IPS-15b (cell line): ENCODE results near the gene KLK11.

Experiments used
- H3K27me3 ChIP-seq: one replicate; pipeline ENCODE4 v1.6.1; 2013; ENCODE audit warnings: low read length; ENCODE audit not compliant: control insufficient read depth, insufficient read depth
- H3K36me3 ChIP-seq: one replicate; pipeline ENCODE4 v1.6.1; 2013; ENCODE audit warnings: low read length; ENCODE audit not compliant: control insufficient read depth, insufficient read depth
- H3K4me1 ChIP-seq: one replicate; pipeline ENCODE4 v1.6.1; 2013; ENCODE audit warnings: mild to moderate bottlenecking, low read length; ENCODE audit not compliant: control insufficient read depth, insufficient read depth
- H3K4me3 ChIP-seq: one replicate; pipeline ENCODE4 v1.5.1; 2013; ENCODE audit warnings: low read depth, low read length
- H3K9ac ChIP-seq: one replicate; pipeline ENCODE4 v1.6.1; 2013; ENCODE audit warnings: low read depth, mild to moderate bottlenecking, low read length
- H3K9me3 ChIP-seq: one replicate; pipeline ENCODE4 v1.6.1; 2013; ENCODE audit warnings: mild to moderate bottlenecking, low read length; ENCODE audit not compliant: control insufficient read depth, insufficient read depth

The KLK11 gene

DNA sequence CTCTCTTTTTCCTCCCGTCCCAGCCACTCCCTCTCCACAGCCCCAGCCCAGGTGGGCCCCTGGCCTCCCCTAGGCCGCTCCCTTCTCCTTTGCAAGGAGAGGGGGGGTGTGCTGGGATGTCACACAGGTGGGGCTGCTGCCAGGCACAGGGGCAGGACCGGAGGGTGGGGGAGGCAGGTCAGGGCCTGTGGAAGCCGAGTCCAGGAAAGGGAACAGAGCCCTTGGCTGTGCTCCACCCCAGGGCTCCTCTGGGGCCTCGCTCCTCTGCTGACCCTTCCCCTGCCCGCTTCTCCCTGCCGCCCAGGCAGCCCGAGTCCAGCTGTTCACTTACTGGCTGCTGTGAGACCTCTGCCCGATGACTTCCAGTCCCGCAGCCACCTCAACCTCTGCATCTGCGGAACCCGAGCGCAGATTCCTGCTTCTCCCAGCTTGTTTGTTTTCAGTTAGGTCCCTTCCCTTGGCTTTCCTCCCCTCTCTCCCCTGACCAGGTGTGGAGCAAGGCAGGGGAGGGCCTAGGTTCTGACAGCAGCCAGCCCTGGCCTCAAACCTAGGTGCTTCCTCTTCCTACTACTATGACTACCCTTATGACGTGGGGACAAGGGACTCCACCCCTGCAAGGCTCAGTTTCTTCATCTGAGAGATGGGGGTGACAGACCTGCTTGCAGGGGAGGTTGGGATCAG is 850 bp upstream of the KLK11 start:
- H3K4me3 ChIP-seq: no peak overlapping the region
- H3K4me1 ChIP-seq: peaks cover 6% of the 10 kb centered on the region
- H3K36me3 ChIP-seq: no peaks in the 10 kb centered on the region
- H3K27me3 ChIP-seq: no peaks in the 10 kb centered on the region
- H3K9ac ChIP-seq: no peak overlapping the region
- no peaks in the 10 kb centered on the region for H3K9me3 ChIP-seq

DNA sequence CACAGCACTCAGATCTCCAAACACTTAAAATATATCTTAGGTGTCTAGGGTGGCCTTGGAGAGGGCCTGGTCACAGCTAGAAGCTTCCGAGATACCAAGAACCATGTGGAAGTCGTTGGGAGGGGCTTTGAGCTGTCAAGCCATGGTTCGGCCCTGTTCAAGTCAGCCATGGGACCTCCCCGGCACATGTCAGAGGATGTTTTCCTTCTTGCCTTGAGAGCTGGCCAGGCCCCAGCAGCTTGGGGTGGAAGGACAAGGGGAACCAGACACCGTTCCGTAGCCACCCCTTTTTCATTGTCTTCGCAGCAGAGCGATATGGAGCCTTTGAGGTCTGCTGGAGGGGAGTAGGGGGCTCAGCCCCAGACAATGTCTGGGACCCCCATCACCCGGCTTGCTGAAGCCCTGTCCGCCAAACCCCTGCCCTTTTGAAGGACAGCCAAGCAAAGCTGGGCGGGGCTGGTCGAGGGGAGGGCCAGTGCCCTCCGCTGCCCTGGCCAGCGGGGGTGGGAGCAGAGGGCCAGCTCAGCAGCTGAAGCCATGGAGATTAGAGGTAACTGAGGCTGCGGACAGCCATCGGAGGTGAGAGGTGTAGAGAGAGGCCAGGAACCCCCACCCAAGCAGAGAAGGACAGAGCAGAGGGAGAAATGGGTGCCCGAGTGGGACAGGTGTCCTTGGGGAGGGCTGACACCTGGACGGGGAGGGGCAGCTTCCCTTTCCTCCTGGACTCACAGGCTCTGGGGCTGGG is 435 bp downstream of the KLK11 start:
- H3K27me3 ChIP-seq: no peaks in the 10 kb centered on the region
- H3K9ac ChIP-seq: no peak overlapping the region

DNA sequence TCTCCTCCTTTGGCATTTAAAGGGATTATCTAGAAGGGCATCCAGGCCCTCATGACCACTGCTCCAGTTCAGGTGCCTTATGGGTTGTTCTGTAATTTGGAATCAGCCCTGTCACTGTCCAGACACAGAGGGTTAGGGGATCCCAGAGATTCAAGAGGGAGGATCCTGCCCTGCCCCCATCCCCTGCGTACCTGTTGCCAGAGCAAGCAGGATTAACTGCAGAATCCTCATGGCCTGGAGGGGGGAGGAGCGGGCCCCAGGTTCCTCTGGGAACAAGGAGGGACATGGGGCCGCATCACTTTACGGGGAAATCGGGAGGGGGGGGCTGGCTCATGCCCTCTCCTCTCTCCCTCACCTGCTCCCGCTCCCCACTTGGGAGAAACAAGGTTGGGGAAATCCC is 1.0 kb downstream of the KLK11 start:
- Histone ChIP-seq H3K27me3 (no peaks in the 10 kb centered on the region), H3K4me1 (peaks cover 6% of the 10 kb centered on the region), H3K9ac (no peak overlapping the region), H3K4me3 (no peak overlapping the region), H3K36me3 (no peaks in the 10 kb centered on the region), H3K9me3 (no peaks in the 10 kb centered on the region)

More for the DNA sequence above, 435 bp downstream of the KLK11 start:
- Histone ChIP-seq H3K36me3 (no peaks in the 10 kb centered on the region), H3K9me3 (no peaks in the 10 kb centered on the region), H3K4me1 (peaks cover 6% of the 10 kb centered on the region), H3K4me3 (no peak overlapping the region)

DNA sequence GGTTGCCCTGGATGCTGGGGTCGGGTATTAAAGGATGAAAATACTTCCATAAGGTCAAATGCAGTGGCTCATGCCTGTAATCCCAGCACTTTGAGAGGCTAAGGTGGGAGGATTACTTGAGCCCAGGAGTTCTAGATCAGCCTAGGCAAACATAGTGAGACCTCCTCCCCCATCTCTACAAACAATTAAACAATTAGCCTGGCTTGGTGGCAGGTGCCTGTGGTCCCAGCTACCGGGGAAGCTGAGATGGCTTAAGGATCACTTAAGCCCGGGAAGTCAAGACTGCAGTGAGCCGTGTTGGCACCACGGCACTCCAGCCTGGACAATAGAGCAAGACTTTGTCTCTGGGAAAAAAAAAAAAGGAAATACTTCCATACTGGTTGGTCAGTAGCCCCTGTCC is 1.5 kb downstream of the KLK11 start:
- H3K27me3 ChIP-seq: peaks cover 4% of the 10 kb centered on the region
- no peak overlapping the region for H3K9ac ChIP-seq
- H3K4me1 ChIP-seq: peaks cover 6% of the 10 kb centered on the region
- no peak overlapping the region for H3K4me3 ChIP-seq
- H3K36me3 ChIP-seq: no peaks in the 10 kb centered on the region
- no peaks in the 10 kb centered on the region for H3K9me3 ChIP-seq

DNA sequence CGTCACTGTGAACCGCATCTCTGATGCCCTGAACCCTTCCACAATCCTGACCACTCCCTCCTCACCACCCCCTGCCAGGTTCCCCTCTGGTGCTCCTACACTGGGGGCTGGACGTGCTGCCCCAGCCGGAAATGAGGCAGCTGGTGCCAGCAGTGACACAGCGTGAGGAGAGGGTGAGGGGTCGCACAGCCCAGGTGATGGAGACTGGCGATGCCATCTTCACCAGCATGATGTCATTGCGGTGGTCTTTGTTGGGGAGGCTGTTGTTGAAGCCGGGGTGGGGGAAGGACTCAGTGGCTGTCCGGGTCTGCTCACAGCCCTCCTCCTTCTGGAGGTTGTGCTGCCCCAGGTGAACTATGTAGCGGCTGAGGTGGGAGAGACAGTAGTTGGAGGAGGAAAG is 2.5 kb downstream of the KLK11 start:
- Histone ChIP-seq H3K36me3 (no peaks in the 10 kb centered on the region), H3K9ac (no peak overlapping the region), H3K9me3 (no peaks in the 10 kb centered on the region), H3K4me3 (no peak overlapping the region), H3K27me3 (peaks cover 12% of the 10 kb centered on the region), H3K4me1 (peaks cover 6% of the 10 kb centered on the region)

DNA sequence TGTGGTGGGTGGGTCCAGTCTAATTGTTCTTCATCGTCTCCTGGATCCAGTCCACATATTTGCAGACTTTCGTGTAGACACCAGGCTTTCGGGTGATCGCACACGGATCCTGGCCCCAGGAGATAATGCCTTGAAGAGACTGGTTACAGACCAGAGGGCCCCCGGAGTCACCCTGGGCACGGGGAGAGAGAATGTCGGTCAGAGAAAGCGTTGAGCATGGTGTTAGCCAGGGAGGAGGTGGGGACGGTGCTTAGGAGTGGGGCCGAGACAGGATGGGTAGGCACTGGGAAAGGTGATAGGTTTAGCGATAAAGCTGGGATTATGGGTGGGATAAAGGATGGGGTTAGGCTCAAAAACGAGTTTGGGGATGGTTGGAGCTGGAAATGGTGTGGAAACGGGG is 3.9 kb downstream of the KLK11 start:
- H3K9ac ChIP-seq: no peak overlapping the region
- no peak overlapping the region for H3K4me3 ChIP-seq
- H3K27me3 ChIP-seq: peaks cover 20% of the 10 kb centered on the region
- H3K36me3 ChIP-seq: no peaks in the 10 kb centered on the region
- H3K9me3 ChIP-seq: no peaks in the 10 kb centered on the region
- H3K4me1 ChIP-seq: peaks cover 6% of the 10 kb centered on the region

DNA sequence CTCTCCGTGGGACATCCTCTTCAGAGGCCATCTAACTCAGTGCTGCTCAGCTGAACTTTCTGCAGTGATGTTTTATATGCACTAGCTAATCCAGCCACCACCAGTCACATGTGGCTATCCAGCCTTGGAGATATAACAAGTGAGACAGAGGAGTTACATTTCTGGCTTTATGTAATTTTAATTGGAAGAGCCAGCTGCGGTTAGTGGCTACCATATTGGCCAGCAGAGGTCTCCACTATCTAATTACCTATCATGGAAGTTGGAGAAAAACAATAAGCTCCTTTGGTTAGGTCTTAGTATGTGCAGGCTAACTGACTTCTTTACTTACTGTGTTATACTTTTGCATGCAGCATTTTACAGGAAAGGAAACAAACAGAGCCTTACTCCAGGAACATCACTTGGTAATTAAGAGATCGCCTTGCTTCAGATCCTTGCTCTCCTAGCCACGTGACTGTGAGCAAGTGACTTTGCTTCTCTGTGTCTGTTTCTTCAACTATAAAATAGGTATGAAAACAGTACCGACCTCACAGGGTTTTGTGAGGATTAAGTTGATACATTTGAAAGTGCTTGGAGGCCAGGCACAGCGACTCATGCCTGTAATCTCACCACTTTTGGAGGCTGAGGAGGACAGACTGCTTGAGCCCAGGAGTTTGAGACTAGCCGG is 5.3 kb downstream of the KLK11 start:
- Histone ChIP-seq H3K4me3 (no peak overlapping the region), H3K4me1 (peaks cover 3% of the 10 kb centered on the region), H3K36me3 (no peaks in the 10 kb centered on the region), H3K9ac (no peak overlapping the region), H3K9me3 (no peaks in the 10 kb centered on the region), H3K27me3 (peaks cover 26% of the 10 kb centered on the region)

DNA sequence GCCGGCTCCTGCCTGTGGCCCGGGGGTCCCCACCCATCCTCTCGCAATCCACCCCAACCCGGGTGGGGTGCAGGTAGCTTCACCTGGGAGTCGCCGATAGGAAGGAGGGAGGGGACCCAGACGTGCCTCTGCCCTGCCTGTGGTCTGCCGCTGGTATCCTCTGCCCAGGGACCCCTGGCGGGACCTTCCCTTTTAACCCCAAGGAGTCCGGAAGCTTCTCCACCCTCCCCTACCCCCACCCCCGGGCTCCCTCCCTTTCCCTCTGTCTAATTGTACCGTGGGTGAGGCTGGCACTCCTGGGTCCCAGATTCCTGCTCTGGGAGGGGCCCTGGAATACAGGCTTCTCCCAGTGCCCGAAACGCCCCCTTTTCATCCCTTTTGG is 6.9 kb downstream of the KLK11 start, which contains the start of gene KLK10:
Gene KLK10 (minus strand): TSS at position 166 of the 382 bp plus-strand sequence. CDS start 579 bp downstream, outside the sequence.
- H3K9ac ChIP-seq: no peak within 1 kb of the TSS
- peaks cover 26% of the 10 kb centered on the region for H3K27me3 ChIP-seq
- no peaks in the 10 kb centered on the region for H3K9me3 ChIP-seq
- H3K4me3 ChIP-seq: peak within 1 kb of the TSS; percentile 59
- H3K4me1 ChIP-seq: no peaks in the 10 kb centered on the region
- no peaks in the 10 kb centered on the region for H3K36me3 ChIP-seq

DNA sequence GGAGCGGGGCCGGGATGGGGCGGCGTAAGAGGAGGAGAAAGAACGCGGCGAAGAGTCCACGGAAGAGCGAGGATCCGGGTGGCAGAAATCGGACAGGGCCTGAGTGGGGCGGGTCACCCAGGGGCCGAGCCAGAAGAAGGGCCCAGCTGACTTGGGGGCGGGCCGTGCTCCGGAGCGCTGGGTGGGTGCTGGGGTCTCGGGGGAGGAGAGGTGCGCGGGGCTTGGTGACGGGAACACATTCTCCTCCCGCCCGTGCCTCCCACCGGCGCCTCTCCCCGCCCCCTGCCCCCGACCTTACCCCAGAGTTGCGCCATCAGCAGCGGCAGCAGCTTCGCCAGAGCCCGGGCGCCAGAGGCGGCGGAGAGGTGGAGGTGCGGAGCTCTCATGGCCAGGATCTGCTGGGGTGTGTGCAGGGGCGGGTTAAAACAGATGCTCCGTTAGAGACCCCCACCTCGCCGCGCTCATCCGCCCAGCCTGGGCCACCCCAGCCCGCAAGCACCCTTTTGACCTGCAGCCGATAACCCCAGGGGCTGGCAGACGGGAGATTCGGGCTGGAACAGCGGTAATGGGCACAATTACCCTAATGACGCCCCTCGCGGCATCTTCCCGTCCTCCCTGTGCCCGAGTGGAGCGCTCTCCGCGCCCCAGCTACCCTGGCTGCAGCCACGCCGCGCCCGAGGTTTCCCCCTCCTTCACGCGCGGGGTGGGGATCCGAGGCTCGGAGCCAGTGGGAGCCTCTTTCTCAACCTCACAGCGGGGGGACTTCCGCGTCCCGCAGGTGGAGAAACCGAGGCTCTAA is 7.5 kb downstream of the KLK11 start:
- Histone ChIP-seq H3K9ac (no peak overlapping the region), H3K9me3 (no peaks in the 10 kb centered on the region), H3K4me3 (peak overlapping the region; percentile 59), H3K27me3 (peaks cover 26% of the 10 kb centered on the region), H3K4me1 (no peaks in the 10 kb centered on the region), H3K36me3 (no peaks in the 10 kb centered on the region)

DNA sequence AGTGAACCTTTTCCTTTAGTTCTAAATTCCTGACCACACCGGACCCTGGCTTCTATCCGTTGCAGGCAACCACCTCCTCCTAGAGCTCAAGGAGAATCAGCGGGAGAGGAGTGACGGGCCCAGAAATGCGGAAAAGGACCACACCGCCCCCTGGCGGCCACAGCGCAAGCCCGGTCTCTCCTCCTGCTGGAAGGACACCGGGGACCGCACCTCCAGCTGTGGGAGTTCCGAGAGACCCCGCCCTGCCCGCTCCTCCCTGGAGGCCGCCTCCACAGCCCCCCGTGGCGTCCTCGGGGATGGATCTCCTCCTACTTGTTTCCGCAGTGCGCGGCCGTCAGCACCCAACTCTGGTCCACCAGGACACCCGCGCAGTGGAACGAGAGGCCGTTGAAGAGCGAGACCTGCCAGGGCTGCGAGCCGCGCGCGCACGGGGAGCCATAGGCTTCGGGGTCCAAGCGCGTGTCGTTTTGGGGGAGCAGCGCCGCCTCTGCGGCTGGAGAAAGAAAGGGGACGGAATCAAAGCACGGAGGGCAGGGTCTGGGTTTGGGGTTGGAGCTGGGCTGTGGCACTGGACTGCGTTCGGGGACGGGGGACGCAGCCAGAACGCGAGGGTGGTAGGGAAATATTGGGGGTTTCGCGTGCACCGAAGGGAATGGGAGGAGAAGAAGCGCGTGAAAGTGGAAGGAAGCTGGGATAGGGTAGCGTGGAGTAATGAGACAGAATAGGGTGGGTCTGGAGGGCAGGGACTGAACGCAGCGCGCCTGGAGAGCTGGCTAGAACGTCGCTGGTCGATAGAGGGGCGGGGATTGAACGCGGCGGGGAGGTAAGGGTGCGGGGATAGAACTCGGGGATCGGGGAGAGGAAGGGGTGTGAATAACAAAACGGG is 9.4 kb downstream of the KLK11 start:
- H3K9me3 ChIP-seq: no peaks in the 10 kb centered on the region
- H3K9ac ChIP-seq: no peak overlapping the region
- H3K4me1 ChIP-seq: no peaks in the 10 kb centered on the region
- peak overlapping the region; percentile 76 for H3K4me3 ChIP-seq
- no peaks in the 10 kb centered on the region for H3K36me3 ChIP-seq
- H3K27me3 ChIP-seq: peaks cover 26% of the 10 kb centered on the region
